HFF-Myc (cell line): ENCODE measurements around the gene TBC1D10B.
A peak's percentile ranks its signal among the peaks of the same experiment; 100 is the strongest.
"Not testable (repeated sequence)": the region's sequence is repeated elsewhere in the genome, so short reads cannot be mapped to it uniquely, and the experiment has no call there.

Experiments
- DNase-seq: peaks from one replicate; pipeline ENCODE4 v3.0.0-alpha.2; 2011; ENCODE audit warnings: low read depth; ENCODE audit errors: extremely low read depth
- H3K4me3 ChIP-seq: replicated peaks from 2 replicates; pipeline ENCODE4 v1.5.1; 2011; ENCODE audit warnings: low read depth, mild to moderate bottlenecking, control low read depth, low read length
- CTCF ChIP-seq: IDR thresholded peaks from 2 replicates; pipeline ENCODE4 v1.5.1; 2012; ENCODE audit warnings: mild to moderate bottlenecking, low read depth, low read length, control low read depth; ENCODE audit errors: missing control alignments

TBC1D10B gene

GRCh38 chr16:30401768-30402425, 31.6 kb upstream of the TBC1D10B start:
- H3K4me3 ChIP-seq = no peak overlapping the region
- no peak for TF ChIP-seq CTCF
- DNase-seq = no peak

DNA sequence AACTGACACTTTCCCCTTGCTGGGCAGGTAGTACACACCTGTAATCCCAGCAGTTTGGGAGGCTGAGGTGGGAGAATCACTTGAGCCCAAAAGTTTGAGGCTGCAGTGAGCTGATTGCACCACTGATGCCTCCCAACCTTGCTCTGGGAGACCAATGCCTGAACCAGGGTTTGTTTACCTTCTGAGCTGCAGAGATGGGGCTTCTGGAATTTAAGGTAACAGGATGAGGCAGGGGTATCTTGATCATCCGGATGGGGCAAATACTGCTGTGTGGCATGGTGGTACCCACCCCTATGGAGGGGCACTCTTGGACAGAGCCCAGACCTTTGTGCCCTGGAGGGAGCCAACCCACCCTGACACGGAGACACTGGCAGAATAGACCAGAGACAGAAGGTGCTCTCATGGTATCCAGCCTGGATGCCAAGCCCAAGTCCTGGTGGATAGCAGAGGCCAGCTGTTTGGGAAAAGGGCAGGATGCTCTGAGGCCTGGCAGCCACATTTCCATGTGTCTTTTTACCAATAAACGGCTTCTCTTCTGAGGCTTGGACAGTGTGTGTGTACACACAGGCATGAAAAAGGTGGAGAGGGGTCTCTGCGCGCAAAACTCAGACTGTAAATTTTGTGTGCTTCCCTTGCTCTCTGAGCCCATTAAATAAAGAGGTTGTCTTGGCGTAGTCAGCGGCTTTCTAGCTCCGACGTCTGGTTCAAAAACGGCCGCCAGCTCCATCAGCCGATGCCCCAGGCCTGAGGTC, 29.3 kb upstream of the TBC1D10B start:
- peak overlapping the region; percentile 40 for H3K4me3 ChIP-seq
- DNase-seq = no peak
- no peak for TF ChIP-seq CTCF

- H3K4me3 ChIP-seq = no peak overlapping the region
- TF ChIP-seq CTCF = no peak
- DNase-seq = no peak
These were observed 28.6 kb upstream of the TBC1D10B start for GRCh38 chr16:30398661-30399434.

DNA sequence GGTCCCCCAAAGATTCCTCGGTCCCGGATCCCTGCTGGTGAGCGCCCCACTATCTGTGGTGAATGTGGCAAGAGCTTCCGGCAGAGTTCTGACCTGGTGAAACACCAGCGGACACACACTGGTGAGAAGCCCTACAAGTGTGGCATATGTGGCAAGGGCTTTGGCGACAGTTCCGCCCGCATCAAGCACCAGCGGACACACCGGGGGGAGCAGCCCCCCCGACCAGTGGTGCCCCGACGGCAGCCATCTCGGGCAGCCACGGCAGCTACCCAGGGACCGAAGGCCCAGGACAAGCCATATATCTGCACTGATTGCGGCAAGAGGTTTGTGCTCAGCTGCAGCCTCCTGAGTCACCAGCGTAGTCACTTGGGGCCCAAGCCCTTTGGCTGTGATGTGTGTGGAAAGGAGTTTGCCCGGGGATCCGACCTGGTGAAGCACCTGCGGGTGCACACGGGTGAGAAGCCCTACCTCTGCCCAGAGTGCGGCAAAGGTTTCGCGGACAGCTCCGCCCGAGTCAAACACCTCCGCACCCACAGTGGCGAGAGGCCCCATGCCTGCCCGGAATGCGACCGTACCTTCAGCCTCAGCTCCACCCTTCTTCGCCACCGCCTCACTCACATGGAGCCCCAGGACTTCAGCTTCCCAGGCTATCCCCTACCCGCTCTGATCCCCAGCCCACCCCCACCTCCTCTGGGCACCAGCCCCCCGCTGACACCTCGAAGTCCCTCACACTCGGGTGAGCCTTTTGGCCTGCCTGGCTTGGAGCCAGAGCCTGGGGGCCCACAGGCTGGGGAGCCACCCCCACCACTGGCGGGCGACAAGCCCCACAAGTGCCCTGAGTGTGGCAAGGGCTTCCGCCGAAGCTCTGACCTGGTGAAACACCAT, 27.7 kb upstream of the TBC1D10B start:
- no peak overlapping the region for H3K4me3 ChIP-seq
- TF ChIP-seq CTCF = no peak
- DNase-seq = no peak

DNA sequence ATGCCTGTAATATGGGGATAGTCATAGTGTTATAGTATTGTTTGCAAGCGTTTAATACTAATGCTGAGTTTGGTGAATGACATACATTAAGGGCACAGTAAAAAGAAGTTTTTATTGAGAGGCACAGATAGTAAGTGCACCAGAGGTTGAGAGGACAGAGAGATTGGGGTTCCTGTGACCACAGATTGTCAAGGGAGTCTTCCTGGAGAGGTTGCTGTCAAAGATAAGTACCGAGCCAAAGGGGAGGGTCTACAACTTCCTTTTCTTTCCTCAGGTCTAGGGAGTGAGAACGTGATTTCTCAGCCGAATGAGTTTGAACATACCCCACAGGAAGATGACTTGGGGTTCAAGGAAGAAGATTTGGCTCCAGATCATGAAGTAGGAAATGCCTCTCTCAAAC, 26.8 kb upstream of the TBC1D10B start:
- TF ChIP-seq CTCF = no peak
- no peak overlapping the region for H3K4me3 ChIP-seq
- DNase-seq = no peak

- peak overlapping the region; percentile 63 for H3K4me3 ChIP-seq
- DNase-seq = not testable (repeated sequence)
These were observed 26.3 kb upstream of the TBC1D10B start for GRCh38 chr16:30396627-30397026.
